ENCODE measurements around the gene PHLDB1.
"Not testable (repeated sequence)": the region's sequence is repeated elsewhere in the genome, so short reads cannot be mapped to it uniquely, and the experiment has no call there.

PHLDB1 gene

DNA sequence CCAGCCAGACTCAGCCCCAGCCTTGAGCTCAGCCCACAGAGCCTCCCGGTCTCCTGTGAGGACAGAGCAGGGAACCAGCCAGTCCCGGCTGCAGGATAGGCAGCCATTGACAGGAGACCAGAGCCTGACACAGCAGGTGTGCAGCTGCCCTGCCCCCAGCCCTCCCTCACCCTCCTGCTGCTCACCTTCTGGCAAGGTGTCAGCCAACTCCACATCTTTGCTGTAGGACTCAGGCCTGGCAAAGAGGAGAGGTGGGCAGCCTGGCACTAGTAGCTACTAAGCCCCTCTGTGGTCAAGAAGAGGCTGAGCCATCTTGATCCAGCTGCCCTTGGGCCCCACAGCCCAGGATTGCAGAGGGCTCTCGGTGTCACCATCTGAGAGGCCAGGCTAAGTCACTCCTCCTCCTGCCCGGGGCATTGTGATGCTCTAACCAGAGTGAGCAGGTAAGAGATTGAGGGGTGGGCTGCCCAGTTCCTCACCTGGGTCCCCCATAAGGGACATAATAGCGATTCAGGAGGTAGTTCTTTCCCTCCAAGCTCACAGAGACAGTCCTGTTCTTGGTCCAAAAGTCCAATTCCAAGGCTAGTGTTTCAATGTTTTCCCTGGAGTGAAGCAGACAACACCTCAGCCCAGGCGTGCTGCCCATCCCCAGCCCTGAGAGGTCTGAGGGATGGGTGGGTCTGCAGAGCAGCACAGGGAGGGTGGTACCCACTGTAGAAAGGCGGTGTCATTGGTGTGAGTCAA lies 53.4 kb downstream of the PHLDB1 start:
- DNase-seq, result no peak

DNA sequence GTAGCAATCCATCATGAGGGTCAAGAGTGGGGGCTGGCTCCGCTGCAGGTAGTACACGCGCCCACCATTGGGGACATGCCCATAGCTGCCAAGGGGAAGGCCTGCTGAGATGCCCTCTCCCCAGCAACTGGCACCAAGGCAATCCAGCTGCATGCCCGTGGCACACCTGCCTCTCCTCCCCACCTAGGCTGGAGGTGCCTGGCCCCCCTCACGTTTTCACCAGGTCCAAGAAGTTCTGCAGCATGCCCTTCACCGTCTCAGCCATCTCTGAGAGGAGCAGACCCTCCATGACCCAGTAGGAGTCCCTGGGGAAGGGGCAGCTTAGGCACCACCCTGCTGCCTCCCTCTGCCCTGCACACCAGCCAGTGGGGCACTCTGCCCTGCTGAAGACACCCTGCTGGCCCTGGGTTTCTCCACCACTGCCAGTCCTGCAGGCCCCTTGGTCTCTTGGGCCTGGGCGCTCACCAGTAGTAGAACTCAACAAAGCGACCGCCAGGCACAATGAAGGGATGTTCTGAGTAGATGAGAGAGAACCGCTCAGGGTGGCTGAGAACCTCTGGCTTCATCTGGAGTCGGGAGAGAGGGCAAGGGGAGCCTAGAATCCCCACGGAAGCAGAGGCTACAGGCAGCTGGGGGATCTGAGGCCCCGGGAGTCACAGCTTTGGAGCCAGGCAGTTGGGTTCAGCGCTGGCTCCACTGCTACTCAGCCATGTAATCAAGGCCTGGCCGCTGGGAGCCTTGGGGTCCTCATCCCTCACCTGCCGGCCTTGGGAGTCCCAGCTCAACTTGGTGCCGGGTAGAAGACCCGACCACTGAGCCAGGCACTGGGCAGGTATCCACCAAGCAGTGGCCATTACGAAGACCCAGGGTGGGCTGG lies 54.2 kb downstream of the PHLDB1 start:
- DNase-seq, result no peak

DNA sequence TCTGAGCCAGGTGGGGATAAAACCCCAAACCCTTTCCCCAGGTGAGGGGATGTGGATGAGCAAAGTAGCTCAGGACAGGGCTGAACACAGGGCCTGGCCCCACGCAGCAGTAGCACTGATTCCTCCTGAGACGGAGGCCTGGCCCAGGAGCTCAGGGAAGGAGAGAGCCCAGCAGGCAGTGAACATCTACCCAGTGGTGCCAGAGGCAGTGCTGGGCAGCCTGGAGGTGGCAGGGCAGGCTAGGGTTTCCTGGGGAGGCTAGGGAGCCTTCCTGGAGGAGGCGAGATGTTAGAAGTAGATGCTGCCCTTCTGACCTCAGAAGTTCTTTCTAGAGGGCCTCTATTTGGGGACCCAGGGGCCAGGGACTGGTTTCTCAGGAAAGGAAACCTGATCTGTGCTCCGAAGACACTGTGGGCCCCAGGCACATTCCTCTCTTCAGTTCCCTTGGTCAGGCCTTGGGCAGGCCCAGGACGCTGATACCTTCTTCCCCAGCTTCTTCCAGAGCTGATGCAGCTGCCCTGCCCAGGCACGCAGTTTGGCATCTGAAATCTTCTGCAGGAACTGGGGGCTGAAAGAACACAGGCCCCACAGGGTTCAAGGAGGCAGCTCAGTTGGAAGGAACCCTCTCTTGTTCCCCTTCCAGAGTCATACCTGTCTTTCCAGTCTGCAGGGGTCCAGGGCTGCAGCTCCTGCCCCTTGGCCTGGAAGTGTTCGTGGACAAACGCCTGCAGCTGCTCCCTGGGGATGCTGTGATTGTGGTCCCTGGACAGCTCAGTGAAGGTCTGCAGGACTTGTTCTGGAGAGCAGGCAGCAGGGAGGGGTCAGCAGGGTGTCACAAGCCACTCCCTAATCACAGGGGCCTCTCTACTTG lies 55.2 kb downstream of the PHLDB1 start:
- DNase-seq, result no peak

DNA sequence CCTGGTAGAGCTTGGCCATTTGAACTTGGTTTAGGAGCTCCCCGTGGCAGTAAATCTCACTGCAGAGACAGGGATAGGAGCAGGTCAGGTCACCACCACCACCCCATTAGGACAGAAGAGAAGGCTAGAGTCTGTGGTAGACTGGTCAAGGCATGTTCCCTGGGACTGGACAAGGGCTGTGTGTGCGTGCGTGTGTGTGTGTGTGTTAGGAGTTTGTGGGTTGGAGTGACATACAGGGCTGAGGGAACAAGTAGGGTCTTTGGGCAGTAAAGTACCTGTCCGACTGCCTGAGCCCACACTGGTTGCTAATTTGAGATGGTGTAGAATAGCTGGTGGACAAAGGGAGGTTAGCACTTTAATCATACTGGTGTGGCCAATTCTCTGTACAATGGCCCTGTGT lies 56.0 kb downstream of the PHLDB1 start:
- no peak for DNase-seq

DNA sequence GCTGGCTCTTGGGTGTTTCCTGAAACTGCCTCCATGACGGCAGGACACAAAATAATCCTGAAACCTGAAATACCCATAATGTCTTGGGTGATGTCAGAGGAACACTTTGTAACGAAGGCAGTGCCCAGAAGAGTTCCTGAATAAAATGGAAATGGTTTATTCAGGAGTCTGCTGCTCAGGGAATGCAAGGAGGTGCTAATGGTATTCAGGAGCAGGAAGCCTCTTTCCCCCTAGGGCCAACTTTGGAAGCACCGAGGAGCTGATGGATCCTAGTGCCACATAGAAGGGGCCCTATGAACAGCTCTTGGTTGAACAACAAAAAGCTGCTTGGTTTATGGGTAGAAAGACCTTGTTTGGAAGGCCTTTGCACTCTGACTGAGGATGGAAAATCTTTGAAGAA lies 56.5 kb downstream of the PHLDB1 start:
- no peak for DNase-seq

DNA sequence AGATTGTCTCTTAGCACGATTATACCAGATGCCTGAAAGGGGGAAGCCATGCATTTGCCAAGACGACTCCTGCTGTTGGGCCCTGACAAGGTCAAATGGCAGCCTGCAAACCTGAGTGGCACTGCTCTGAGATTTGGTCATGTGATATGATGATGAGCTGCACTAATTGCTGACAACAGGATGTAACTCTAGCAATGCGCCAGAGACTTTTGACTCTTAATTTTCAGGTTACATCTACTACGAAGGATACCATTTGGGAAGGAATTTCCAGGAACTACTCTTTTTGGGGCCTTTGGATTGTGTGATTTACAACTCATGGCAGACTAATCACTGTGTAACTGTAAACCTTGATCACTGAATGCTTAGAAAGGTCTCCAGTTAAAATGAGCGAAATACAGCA lies 59.0 kb downstream of the PHLDB1 start:
- DNase-seq, result no peak

DNA sequence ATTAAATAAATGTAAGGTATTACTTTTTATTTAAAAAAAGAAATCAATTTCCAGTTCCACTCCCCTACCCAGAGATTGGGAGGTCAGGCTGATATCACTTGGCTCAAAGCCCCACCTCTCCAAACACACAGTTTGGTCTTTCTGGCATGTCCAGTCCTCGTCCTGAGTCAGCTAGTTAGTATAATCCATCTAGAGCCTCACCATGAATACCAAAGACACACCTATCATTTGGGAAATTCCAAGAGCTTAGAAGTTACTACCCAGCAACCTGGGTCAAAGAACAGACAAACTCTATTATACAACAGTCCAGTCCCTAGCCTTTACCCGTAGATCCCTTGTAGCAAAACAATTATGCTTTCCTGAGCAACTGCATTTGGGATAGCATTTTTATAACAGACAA lies 62.6 kb downstream of the PHLDB1 start:
- DNase-seq, result no peak

DNA sequence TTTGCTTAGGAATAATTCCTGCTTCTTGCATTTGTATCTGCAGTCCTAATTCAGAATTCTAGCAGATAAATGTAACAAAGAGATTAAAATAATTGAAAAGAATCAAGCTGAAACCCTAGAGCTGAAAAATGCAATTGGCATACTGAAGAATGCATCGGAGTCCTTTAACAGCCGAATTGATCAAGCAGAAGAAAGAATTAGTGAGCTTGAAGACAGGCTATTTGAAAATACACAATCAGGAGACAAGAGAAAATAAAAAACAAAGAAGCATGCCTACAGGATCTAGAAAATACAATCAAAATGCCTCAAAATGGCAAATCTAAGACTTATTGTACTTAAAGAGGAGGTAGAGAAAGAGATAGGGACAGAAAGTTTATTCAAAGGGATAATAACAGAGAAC lies 63.8 kb downstream of the PHLDB1 start:
- no peak for DNase-seq

DNA sequence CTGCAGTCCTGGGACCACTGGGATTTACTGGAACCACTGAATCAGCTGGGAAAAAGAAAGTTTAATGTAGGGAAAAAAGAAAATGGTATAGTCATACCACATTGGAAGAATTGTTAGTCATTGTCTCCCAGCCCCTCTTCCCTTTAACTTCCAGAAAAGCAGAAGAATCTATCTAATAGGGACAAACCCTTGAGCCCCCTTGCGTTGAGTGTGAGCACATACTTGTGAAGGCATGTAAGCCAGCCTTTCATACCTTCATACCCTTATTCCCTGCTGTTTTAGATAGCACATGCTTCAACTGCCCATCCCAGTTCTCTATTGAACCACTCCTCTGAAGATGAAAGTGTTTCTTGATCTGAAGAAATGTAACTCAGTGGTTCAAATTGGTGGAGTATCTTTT lies 65.4 kb downstream of the PHLDB1 start:
- peak in 1 of 2 donors; percentile 6 for DNase-seq

DNA sequence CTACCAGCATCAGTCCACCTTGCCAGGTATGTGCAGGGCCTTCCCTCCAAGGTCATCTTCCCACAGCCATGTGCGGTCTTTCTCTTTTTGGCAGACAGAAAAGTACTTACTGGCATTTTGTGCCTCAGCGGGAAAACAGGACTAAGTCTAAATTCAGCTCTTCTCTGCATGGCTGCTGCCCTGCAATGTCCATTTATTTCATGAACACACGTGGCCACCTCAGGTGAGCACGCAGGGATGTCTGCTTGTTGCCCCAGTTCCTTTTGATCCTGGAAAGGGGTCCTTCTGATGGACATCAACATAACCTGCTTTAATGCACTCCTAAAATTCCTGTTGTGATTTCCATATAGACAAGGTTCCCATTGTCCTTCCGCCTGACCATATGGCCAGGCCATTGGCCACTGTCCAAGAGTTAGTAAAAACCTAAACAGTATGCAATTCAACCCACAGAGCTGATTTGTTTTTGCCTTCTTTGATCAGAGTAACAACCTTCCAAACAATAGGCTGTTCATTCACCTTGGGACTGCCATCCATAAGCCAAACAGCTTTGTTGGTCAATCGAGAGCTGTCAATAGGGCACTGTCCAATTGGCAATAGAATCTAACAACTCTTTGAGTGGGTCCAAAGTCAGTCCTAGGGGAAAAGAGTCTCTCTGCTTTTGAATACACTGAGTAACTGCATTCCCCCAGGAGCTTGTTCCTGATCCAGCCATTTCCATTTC lies 66.1 kb downstream of the PHLDB1 start:
- DNase-seq, result no peak

DNA sequence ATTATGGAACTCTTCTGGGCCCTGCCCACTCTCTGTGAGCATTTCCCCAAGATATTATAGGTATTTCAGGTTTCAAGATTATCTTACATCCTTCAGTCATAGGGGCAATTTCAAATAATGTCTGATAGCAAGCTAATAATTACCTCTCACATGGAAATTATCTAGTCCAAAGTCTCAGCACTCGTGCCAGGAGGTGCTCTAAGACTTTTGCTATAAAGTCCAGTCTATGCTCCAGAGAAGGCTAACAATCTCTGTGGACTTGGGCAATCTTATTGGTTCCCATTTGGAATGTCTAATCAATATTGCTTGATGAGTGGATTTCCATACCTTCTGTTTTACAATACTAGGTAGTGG lies 66.6 kb downstream of the PHLDB1 start:
- no peak for DNase-seq

DNA sequence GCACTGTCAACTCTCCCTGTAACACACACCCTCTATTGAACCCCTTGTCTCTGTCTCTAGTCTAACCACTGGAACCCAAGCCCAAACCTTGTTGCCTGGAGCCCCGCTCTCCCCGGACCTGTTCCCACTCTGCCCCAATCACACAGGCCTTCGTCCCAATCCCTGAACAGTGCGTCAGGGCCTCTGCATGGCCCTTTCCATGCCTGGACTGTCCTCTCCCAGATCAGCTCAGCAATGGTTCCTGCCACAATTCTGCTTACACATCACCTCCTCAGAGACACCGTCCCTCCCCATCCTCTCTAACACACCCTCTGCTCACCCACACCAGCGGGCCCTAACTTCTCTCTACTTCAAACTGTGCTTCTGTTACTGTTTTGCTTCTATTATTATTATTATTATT lies 70.6 kb downstream of the PHLDB1 start:
- no peak for DNase-seq

DNA sequence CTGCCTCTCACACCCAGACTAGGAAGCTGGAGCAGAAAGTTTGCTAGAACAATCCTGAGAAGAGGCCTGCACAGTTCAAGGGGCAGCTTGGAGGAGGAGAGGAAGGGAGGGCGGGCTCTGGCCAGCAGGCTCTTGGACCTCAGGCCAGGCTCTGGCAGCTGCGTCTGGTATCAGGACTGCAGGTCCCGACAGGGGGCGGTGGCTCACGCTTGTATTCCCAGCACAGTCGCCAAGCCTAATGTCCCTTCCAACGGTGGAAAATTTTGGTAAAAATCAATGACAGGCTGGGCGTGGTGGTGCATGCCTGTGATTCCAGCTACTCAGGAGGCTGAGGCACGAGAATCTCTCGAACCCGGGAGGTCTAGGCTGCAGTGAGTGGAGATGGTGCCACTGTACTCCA lies 71.5 kb downstream of the PHLDB1 start:
- not testable (repeated sequence) for DNase-seq

DNA sequence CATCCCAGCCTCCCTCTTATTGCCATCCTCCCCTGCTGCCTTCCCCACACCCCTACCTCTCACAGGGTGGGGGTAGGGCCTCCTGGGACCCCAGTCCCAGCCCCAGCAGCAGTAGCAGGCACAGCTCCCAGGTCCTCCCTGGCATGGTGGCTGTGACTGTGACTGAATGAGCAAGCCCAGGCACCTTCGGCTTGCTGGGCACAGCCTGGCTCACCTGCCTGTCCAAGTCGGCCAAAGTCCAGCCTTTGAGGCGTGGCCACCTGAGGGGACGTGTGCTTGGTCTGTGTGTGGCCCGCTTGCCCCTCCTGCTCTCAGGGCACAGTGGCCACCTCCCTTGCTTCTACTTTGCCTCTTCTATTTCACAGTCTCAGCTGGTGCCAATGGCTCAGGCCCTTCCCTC lies 72.1 kb downstream of the PHLDB1 start, which contains the start of gene TREH:
Gene TREH, minus strand, starts transcription at position 168 of the 400 bp plus-strand sequence. Its CDS starts 23 bp downstream, at position 145.
- no peak for DNase-seq

DNA sequence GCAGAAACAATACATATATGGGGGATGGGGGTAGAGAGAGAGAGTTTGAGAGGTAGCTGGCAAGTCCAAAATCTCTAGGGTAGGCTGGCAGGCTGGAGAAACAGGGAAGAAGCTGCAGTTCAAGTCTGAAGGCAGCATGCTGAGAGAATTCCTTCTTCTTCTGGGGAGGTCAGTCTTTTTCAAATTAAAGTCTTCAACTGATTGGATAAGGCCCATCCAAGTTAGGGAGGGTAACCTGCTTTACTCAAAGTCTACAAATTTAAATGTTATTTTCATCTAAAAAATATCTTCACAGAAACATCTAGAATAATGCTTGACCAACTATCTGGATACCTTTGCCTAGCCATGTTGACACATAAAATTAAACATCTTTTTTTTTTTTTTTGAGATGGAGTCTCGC lies 75.0 kb downstream of the PHLDB1 start:
- no peak for DNase-seq

DNA sequence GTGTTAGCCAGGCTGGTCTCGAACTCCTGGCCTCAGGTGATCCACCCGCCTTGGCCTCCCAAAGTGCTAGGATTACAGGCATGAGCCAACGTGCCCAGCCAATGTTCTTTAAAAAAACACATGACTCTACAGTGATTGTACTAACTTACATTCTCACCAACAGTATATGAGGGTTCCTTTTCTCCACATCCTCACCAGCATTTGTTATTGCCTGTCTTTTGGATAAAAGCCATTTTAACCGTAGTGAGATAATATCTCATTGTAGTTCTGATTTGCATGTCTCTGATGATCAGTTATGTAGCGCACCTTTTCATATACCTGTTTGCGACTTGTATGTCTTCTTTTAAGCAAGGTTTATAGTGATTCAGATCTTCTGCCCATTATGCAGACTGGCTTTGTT lies 75.5 kb downstream of the PHLDB1 start:
- DNase-seq, result not testable (repeated sequence)

DNA sequence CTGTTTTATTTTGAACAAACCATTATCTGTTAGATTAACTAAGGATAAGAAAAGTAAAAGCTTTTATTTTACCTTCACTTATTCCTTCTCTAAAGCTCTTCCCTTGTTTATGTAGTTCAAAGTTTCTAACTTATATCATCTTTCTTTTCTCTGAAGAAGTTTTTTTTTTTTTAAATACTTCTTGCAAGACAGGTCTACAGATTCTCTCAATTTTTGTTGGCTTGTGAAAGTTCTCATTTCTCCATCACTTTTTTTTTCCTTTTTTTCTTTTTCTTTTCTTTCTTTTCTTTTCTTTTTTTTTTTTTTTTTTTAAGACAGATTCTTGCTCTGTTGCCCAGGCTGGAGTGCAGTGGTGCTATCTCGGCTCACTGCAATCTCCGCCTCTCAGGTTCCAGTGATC lies 76.8 kb downstream of the PHLDB1 start:
- no peak for DNase-seq

DNA sequence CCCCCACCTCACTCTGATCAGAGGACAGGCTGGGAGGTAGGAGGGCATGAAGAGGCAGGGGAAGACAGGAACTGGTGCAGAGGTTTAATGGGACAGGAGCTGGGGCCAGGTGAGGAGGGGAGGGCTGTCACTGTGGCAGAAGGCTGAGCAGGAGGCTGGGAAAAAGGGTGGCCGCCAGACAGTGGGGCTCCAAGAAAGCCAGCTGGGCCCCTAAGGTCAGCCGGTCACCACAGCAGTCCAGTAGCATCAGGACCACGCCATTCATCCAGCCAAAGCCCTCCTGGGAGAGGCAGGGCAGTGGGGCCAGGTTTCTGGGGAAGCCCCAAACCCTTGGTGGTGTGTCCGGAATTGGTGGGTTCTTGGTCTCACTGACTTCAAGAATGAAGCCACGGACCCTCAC lies 80.5 kb downstream of the PHLDB1 start:
- no peak for DNase-seq

DNA sequence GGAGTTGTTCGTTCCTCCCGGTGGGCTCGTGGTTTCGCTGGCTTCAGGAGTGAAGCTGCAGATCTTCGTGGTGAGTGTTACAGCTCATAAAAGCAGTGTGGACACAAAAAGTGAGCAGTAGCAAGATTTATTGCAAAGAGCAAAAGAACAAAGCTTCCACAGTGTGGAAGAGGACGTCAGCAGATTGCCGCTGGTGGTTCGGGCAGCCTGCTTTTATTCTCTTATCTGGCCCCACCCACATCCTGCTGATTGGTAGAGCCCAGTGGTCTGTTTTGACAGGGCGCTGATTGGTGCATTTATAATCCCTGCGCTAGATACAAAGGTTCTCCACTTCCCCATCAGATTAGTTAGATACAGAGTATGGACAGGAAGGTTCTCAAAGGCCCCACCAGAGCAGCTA lies 80.9 kb downstream of the PHLDB1 start:
- not testable (repeated sequence) for DNase-seq

DNA sequence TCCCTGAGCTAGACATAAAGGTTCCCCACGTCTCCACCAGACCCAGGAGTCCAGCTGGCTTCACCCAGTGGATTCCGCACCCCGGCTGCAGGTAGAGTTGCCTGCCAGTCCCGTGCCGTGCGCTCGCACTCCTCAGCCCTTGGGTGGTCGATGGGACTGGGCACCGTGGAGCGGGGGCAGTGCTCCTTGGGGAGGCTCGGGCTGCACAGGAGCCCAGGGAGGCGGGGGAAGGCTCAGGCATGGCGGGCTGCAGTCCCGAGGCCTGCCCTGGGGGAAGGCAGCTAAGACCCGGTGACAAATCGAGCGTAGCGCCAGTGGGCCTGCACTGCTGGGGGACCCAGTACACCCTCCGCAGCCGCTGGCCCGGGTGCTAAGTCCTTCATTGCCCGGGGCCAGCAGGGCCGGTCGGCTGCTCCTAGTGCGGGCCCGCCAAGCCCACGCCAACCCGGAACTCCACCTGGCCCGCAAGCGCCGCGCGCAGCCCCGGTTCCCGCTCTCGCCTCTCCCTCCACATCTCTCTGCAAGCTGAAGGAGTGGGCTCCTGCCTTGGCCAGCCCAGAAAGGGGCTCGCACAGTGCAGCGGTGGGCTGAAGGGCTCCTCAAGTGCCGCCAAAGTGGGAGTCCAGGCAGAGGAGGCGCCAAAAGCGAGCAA lies 81.6 kb downstream of the PHLDB1 start:
- DNase-seq, result no peak

DNA sequence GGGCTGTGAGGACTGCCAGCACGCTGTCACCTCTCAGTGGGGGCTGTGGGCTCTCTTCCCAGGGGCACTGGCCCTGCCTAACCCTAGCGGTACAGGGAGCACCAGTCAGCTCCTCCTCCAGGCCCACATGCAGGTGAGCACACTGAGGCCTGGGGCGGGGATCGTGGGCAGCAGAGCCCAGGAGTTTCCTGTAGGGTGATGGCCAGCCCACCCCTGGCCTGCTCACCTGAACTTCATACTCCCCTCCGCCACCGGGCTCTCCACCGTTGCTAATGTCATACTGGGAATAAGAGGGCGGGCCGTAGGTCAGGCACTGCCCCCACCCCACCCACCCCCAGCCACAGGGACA lies 82.1 kb downstream of the PHLDB1 start:
- no peak for DNase-seq
